C4-2B (cell line): ENCODE results near the gene NCOA3.

Experiments
- ZFX ChIP-seq: fragments of 450-650 bp; IDR thresholded peaks from 2 replicates; pipeline ENCODE4 v1.6.1; 2017
- TF ChIP-seq, protein P1 (sequence below): fragments of 450-650 bp; conservative IDR thresholded peaks from 2 replicates; pipeline ENCODE4 v1.5.1; 2017; ENCODE audit warnings: mild to moderate bottlenecking

DNA sequence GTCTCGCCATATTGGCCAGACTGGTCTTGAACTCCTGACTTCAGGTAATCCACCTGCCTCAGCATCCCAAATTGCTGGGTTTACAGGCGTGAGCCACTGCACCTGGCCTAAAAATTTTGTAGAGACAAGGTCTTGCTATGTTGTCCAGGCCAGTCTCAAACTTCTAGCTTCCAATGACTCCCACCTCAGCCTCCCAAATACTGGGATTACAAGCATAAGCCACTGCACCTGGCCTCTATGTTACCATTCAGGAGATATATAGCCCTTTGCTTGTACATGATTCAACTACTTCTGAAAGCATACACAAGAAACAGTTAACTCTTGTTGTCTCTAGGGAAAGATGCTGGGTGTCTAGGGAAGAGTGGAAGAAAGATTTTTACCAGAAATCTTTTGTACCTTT is 19.0 kb upstream of the NCOA3 start:
- TF ChIP-seq, protein P1, sequence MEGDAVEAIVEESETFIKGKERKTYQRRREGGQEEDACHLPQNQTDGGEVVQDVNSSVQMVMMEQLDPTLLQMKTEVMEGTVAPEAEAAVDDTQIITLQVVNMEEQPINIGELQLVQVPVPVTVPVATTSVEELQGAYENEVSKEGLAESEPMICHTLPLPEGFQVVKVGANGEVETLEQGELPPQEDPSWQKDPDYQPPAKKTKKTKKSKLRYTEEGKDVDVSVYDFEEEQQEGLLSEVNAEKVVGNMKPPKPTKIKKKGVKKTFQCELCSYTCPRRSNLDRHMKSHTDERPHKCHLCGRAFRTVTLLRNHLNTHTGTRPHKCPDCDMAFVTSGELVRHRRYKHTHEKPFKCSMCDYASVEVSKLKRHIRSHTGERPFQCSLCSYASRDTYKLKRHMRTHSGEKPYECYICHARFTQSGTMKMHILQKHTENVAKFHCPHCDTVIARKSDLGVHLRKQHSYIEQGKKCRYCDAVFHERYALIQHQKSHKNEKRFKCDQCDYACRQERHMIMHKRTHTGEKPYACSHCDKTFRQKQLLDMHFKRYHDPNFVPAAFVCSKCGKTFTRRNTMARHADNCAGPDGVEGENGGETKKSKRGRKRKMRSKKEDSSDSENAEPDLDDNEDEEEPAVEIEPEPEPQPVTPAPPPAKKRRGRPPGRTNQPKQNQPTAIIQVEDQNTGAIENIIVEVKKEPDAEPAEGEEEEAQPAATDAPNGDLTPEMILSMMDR = no peak
- TF ChIP-seq ZFX = no peak
